ENCODE data around the gene EXOC6.

The EXOC6 gene

GRCh38 chr10:93063144-93063976 lies 215.0 kb downstream of the EXOC6 start:
- DNase-seq (ENCODE audit: low read depth in 3 of 3, low spot score in 1 of 3), result no peak

DNA sequence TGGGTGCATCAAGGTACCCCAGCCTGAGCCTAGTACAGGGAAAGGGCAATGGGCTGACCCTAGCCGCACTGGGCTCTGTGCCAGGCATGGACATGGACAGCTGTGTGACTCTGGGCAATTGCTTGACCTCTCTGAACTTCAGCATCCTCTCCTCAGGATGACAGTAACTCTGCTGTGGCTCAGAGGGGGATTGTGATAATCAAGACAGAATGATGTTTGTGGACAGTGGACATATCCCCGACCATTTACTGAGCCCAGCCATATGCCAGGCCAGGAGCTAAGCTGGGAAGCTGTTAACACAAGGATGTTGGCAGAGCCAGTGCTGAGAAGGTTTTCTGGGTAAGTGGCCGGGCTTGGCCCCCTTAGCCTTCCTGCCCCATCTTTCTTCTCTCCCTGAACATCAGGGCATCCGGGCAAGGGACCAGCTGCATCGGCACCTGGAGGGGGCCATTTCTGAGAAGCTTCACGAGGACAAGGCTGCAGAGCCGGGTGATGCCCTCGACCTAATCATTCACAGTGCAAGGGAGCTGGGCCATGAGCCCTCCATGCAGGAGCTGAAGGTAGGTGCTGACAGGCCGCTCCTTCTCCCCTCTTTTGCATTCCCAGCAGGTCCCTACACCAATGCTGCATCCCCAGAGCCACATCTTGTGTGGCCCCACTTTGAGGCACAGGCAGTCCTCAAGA lies 215.8 kb downstream of the EXOC6 start:
- DNase-seq (ENCODE audit: low read depth in 3 of 3, low spot score in 1 of 3), result no peak

DNA sequence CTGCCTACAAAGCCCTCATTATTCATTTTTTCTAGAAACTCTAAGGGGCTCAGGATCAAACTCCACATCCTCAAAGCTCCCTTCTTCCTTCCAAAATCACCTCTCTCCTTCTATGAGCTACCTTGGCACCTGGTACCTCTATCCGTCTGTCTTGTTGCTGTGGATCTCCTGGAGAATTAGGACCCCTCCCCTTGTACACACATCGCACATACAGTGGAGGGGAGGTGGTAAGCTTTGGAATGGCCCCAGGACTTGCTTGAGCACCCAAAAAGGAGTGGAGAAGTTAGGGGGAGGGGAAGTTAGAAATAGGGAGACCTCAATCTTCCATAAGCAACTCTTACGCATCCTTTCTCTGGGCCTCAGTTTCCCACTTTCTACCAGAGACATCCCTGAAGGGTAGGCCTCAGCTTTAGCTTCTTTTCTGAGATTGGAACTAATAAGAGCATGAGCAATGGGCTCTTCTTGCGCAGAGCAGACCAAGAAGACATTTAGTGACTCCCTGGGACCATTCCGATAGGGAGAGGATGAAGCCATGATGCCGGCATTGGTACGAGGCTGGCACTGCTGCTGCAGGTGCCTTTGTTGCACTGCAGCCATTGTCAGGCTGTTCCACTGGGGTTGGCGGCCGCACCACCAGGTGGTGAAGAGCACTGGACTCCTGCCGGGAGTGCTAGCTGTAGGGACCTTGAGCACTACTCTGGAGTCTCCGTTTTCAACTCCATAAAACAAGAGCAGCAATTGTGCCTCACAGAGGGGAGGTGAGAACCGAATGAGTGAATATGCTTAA lies 216.7 kb downstream of the EXOC6 start:
- DNase-seq (ENCODE audit: low read depth in 3 of 3, low spot score in 1 of 3), result no peak

- no peak for DNase-seq (ENCODE audit: low read depth in 3 of 3, low spot score in 1 of 3)
Measured at GRCh38 chr10:93065675-93066543, 217.6 kb downstream of the EXOC6 start.

DNA sequence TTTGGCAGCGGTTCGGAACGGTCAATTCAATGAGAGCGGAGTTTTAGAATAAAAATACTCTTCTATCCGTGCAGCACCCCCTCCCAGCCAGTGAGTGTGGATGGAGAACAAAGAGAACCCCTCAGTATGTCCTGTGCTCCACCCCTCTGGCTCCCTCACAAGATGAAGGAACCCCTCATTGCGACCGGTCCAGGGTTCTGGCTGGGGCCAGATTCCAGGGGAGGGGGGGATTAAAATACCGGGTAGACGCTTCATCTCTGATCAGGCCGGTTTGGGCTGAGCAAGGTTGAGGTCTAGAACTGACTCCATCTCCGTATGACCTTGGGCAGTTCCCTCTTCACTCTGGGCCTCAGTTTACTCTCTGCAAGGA lies 218.2 kb downstream of the EXOC6 start:
- DNase-seq (ENCODE audit: low read depth in 3 of 3, low spot score in 1 of 3), result no peak

GRCh38 chr10:93067443-93068365 lies 219.4 kb downstream of the EXOC6 start:
- DNase-seq (ENCODE audit: low read depth in 3 of 3, low spot score in 1 of 3), result no peak

DNA sequence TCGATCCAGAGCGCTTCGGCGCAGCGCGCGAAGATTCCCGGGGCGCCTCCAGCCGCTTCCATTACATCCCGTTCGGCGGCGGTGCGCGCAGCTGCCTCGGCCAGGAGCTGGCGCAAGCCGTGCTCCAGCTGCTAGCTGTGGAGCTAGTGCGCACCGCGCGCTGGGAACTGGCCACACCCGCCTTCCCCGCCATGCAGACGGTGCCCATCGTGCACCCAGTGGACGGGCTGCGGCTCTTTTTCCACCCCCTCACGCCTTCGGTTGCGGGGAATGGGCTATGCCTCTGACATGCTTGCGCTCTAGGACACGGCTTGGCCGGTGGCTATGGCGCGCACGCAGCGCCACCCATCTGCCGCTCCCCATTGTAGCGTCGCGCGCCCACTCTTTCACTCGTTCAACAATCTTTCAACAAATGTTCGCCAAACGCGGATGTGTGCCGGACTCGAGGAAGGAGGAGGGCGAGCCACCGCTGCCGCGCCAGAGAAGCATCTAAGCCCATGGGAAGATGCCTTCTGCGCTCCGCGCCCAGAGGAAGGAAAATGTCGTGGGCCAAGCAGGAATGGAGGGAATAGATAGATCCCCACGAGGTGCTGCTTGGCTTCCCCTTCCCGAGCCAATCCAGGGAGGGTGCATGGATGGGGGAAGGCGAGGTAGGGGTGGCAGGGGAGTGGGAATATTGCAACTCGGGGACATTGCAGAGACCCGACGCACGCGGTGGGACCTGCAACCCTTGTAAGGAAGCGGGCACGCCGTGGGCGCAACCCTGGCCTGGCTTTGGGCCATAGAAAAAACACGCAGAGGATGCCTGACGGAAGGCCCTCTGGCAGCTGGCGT lies 220.3 kb downstream of the EXOC6 start:
- no peak for DNase-seq (ENCODE audit: low read depth in 3 of 3, low spot score in 1 of 3)

GRCh38 chr10:93069245-93069561 lies 220.9 kb downstream of the EXOC6 start:
- DNase-seq (ENCODE audit: low read depth in 3 of 3, low spot score in 1 of 3), result no peak

DNA sequence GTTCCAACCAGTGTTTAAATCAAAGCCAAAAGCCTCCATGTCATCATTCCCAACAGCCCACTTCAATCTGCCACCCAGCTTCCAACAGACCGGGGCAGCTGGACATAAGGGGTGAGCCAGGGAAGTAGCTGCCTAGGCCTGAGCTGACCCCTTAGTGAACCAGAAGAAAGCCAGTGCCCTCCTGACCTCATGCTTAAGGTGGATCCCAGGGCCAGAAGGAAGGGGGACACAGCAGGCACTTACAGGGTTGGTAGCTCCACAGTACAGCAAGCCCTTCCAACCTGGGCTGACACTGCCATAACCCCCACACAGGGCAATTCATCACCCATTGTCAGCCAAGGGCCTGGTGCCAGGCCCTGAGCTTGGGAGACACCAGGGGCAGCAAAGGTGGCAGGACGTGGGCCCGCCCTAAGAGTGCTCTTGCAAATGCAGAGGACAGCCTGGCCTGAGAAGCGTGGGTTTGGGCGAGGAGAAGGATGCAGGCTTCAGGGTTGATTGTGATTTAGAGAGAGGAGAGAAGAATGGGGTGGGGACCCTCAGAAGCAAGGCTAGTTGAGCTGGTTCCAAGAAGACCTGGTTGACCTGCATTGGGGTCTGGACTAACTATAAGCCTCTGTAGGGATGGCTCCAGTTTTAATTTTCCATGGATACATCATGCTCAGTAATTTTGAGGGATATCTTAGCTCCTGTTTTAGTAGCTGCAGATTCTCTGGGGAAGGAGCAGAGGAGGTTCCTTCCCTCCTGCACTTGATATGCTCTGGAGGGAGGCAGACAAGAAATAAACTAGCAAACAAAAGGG lies 222.3 kb downstream of the EXOC6 start:
- DNase-seq (ENCODE audit: low read depth in 3 of 3, low spot score in 1 of 3), result no peak

DNA sequence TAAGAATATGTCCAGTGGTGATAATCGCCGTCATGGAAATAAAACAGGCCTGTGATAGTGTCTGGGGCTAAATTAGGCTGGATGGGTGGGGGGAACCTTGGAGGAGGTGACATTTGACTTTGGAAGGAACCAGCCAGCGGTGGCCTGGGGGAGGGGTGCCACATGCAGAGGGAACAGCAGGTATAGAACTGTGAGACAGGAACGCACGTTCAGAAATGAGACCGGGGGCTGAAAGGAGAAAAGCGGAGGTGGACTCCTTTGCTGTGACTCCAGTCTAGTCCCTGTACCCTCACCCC lies 222.8 kb downstream of the EXOC6 start:
- DNase-seq (ENCODE audit: low read depth in 3 of 3, low spot score in 1 of 3), result no peak

- DNase-seq (ENCODE audit: low read depth in 3 of 3, low spot score in 1 of 3), result no peak
Measured at GRCh38 chr10:93071674-93072224, 223.4 kb downstream of the EXOC6 start.

- no peak for DNase-seq (ENCODE audit: low read depth in 3 of 3, low spot score in 1 of 3)
Measured at GRCh38 chr10:93072225-93072712, 223.9 kb downstream of the EXOC6 start.

- no peak for DNase-seq (ENCODE audit: low read depth in 3 of 3, low spot score in 1 of 3)
Measured at GRCh38 chr10:93072713-93073538, 224.6 kb downstream of the EXOC6 start.

DNA sequence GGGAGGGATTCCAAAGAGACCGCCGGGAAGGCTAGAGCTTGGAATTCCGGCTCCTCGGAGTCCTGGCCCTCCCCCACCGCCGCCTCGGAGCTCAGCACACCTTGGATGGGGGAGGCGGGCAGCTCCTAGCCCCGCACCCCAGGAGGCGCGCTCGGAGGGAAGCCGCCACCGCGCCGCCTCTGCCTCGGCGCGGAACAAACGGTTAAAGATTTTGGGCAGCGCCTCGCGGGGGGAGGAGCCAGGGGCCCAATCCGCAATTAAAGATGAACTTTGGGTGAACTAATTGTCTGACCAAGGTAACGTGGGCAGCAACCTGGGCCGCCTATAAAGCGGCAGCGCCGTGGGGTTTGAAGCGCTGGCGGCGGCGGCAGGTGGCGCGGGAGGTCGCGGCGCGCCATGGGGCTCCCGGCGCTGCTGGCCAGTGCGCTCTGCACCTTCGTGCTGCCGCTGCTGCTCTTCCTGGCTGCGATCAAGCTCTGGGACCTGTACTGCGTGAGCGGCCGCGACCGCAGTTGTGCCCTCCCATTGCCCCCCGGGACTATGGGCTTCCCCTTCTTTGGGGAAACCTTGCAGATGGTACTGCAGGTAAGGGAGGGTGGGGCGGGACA lies 225.3 kb downstream of the EXOC6 start, which contains the start of gene CYP26A1:
TSS of gene CYP26A1 (plus strand) at position 355 of the 608 bp plus-strand sequence. CDS start at position 397, 42 bp downstream.
- no peak for DNase-seq (ENCODE audit: low read depth in 3 of 3, low spot score in 1 of 3)

DNA sequence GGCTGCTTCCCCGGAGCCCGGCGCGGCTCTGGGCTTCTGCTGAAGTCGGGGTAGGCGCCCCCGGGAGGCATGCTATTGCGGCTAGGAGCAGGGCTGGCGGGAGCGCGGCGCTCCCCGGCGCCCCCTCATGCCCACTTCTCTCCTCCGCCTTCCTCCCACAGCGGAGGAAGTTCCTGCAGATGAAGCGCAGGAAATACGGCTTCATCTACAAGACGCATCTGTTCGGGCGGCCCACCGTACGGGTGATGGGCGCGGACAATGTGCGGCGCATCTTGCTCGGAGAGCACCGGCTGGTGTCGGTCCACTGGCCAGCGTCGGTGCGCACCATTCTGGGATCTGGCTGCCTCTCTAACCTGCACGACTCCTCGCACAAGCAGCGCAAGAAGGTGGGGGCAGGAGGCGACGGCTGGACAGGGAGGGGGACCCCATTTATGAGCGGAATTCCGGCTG lies 225.9 kb downstream of the EXOC6 start:
- DNase-seq (ENCODE audit: low read depth in 3 of 3, low spot score in 1 of 3), result no peak

- no peak for DNase-seq (ENCODE audit: low read depth in 3 of 3, low spot score in 1 of 3)
Measured at GRCh38 chr10:93074597-93075368, 226.5 kb downstream of the EXOC6 start.

Measured in stimulated activated CD4-positive, alpha-beta T cell treated with anti-CD3 and anti-CD28 coated beads, TNF-alpha, amount 100 ng/mL, for 1 hour (primary cell).